GM19239 (cell line): ENCODE data around the gene CCL19.
A peak's percentile ranks its signal among the peaks of the same experiment; 100 is the strongest.

Source experiments
- DNase-seq: peaks from one replicate; pipeline ENCODE4 v3.0.0; 2011; ENCODE audit warnings: low spot score; ENCODE audit not compliant: insufficient read length
- FAIRE-seq: peaks from 2 replicates; lab custom pipeline; 2011; peaks lifted over from hg19 to GRCh38; lab: Jason Lieb, UNC

Gene CCL19

GRCh38 chr9:34665067-34665380, 26.1 kb downstream of the CCL19 start:
- DNase-seq (no peak), FAIRE-seq (no peak)

- DNase-seq (peak; percentile 61), FAIRE-seq (peak; percentile 51)
These were observed 26.6 kb downstream of the CCL19 start for GRCh38 chr9:34664281-34665066.

- no peak for DNase-seq
- no peak for FAIRE-seq
These were observed 27.8 kb downstream of the CCL19 start for GRCh38 chr9:34663303-34663605.

- DNase-seq, result no peak
These were observed 28.4 kb downstream of the CCL19 start, which contains the start of gene CCL27 for GRCh38 chr9:34662526-34663302. CCL27 (minus strand) TSS chr9:34662657; CDS start chr9:34662633, 24 bp downstream.

GRCh38 chr9:34659592-34660253, 31.4 kb downstream of the CCL19 start:
- FAIRE-seq (no peak), DNase-seq (no peak)

More at GRCh38 chr9:34662526-34663302, 28.4 kb downstream of the CCL19 start, which contains the start of gene CCL27:
- FAIRE-seq, result no peak

- DNase-seq, result no peak
- FAIRE-seq, result no peak
These were observed 32.6 kb downstream of the CCL19 start for GRCh38 chr9:34658461-34658860.

GRCh38 chr9:34656992-34657391, 34.1 kb downstream of the CCL19 start:
- FAIRE-seq (no peak), DNase-seq (no peak)

GRCh38 chr9:34655394-34655793, 35.7 kb downstream of the CCL19 start:
- FAIRE-seq (no peak), DNase-seq (no peak)

GRCh38 chr9:34654323-34655051, 36.6 kb downstream of the CCL19 start:
- FAIRE-seq (no peak), DNase-seq (no peak)

GRCh38 chr9:34653151-34654072, 37.7 kb downstream of the CCL19 start:
- DNase-seq, result no peak
- no peak for FAIRE-seq

GRCh38 chr9:34652602-34653000, 38.5 kb downstream of the CCL19 start:
- FAIRE-seq, result no peak

GRCh38 chr9:34651876-34652601, 39.0 kb downstream of the CCL19 start, which contains the start of gene IL11RA:
IL11RA (plus strand) TSS chr9:34652185; CDS start chr9:34655218, 3,033 bp downstream.
- no peak for DNase-seq
- no peak for FAIRE-seq

More at GRCh38 chr9:34652602-34653000, 38.5 kb downstream of the CCL19 start:
- no peak for DNase-seq

GRCh38 chr9:34651321-34651720, 39.8 kb downstream of the CCL19 start:
- DNase-seq (no peak), FAIRE-seq (no peak)

GRCh38 chr9:34650816-34651215, 40.3 kb downstream of the CCL19 start:
- DNase-seq (no peak), FAIRE-seq (no peak)

GRCh38 chr9:34648673-34649072, 42.4 kb downstream of the CCL19 start:
- DNase-seq, result no peak
- FAIRE-seq, result no peak

GRCh38 chr9:34647651-34648050, 43.4 kb downstream of the CCL19 start:
- no peak for DNase-seq
- no peak for FAIRE-seq

GRCh38 chr9:34647084-34647403, 44.0 kb downstream of the CCL19 start:
- no peak for FAIRE-seq

GRCh38 chr9:34646211-34647083, 44.6 kb downstream of the CCL19 start, which contains the start of gene GALT:
GALT (plus strand) TSS chr9:34646675; CDS start chr9:34646705, 30 bp downstream.
- DNase-seq (peak; percentile 94), FAIRE-seq (peak; percentile 97)

More at GRCh38 chr9:34647084-34647403, 44.0 kb downstream of the CCL19 start:
- DNase-seq, result no peak
